ENCODE data around the gene DCAF15. TPM values are rescaled to one million over a fixed set of nuclear protein-coding genes. Genes with fewer than 3 reads are reported as not detected.

DCAF15 gene
- total RNA-seq, 4 donors from 2014 or later: 15.8 to 64.4 (median 31.4) TPM

- DNase-seq: peak; percentile 66 to 86 (median 76)
- Histone ChIP-seq H3K27ac (peak overlapping the region; percentile 60 to 74 (median 70)), H3K36me3 (peaks cover 0 to 33% (median 0%) of the 10 kb centered on the region in 3 donors), H3K27me3 (no peaks in the 10 kb centered on the region), H3K4me3 (peak overlapping the region; percentile 40 to 57 (median 50)), H3K9me3 (no peaks in the 10 kb centered on the region), H3K4me1 (peaks cover 0 to 24% (median 13%) of the 10 kb centered on the region in 4 donors)
- no peak for TF ChIP-seq CTCF (IDR thresholded peaks at IDR 0.05)
- no peak for TF ChIP-seq POLR2A (IDR thresholded peaks at IDR 0.05)
Measured at GRCh38 chr19:13978351-13979243, 26.3 kb downstream of the DCAF15 start.

- H3K36me3 ChIP-seq: peaks cover 0 to 33% (median 0%) of the 10 kb centered on the region in 3 donors
- no peak for DNase-seq
Measured at GRCh38 chr19:13979244-13979615, 26.9 kb downstream of the DCAF15 start.

GRCh38 chr19:13979686-13980085 lies 27.4 kb downstream of the DCAF15 start:
- H3K36me3 ChIP-seq: peaks cover 0 to 33% (median 0%) of the 10 kb centered on the region in 3 donors
- DNase-seq: no peak
- no peak overlapping the region for H3K4me3 ChIP-seq
- peak overlapping the region in 2 of 4 donors; percentile 6 to 68 for H3K27ac ChIP-seq
- peaks cover 0 to 35% (median 14%) of the 10 kb centered on the region in 4 donors for H3K4me1 ChIP-seq
- H3K9me3 ChIP-seq: no peaks in the 10 kb centered on the region
- TF ChIP-seq CTCF (IDR thresholded peaks at IDR 0.05) (no peak), POLR2A (IDR thresholded peaks at IDR 0.05) (no peak)
- no peaks in the 10 kb centered on the region for H3K27me3 ChIP-seq

More at GRCh38 chr19:13979244-13979615, 26.9 kb downstream of the DCAF15 start:
- Histone ChIP-seq H3K27ac (peak overlapping the region; percentile 60 to 74 (median 70)), H3K4me3 (peak overlapping the region; percentile 40 to 57 (median 50)), H3K4me1 (peaks cover 0 to 31% (median 14%) of the 10 kb centered on the region in 4 donors), H3K27me3 (no peaks in the 10 kb centered on the region), H3K9me3 (no peaks in the 10 kb centered on the region)
- no peak for TF ChIP-seq POLR2A (IDR thresholded peaks at IDR 0.05)
- TF ChIP-seq CTCF (IDR thresholded peaks at IDR 0.05): no peak

- Histone ChIP-seq H3K4me1 (peaks cover 0 to 42% (median 14%) of the 10 kb centered on the region in 4 donors), H3K27me3 (no peaks in the 10 kb centered on the region), H3K4me3 (no peak overlapping the region), H3K9me3 (no peaks in the 10 kb centered on the region), H3K27ac (peak overlapping the region in 1 of 4 donors; percentile 38), H3K36me3 (peaks cover 0 to 32% (median 0%) of the 10 kb centered on the region in 3 donors)
- no peak for DNase-seq
- TF ChIP-seq CTCF (IDR thresholded peaks at IDR 0.05): no peak
- no peak for TF ChIP-seq POLR2A (IDR thresholded peaks at IDR 0.05)
Measured at GRCh38 chr19:13980340-13980739, 28.0 kb downstream of the DCAF15 start.

- TF ChIP-seq CTCF (IDR thresholded peaks at IDR 0.05) (no peak), POLR2A (IDR thresholded peaks at IDR 0.05) (no peak)
- Histone ChIP-seq H3K9me3 (no peaks in the 10 kb centered on the region), H3K4me3 (no peak overlapping the region), H3K36me3 (peaks cover 0 to 25% (median 0%) of the 10 kb centered on the region in 3 donors), H3K27me3 (no peaks in the 10 kb centered on the region), H3K4me1 (peaks cover 0 to 49% (median 18%) of the 10 kb centered on the region in 4 donors), H3K27ac (peak overlapping the region in 2 of 4 donors; percentile 14 to 96)
- DNase-seq: no peak
Measured at GRCh38 chr19:13981021-13981420, 28.7 kb downstream of the DCAF15 start.
